AG04450 (cell line): ENCODE measurements around the gene RPL26. TPM values are rescaled to one million over a fixed set of nuclear protein-coding genes. Genes with fewer than 3 reads are reported as not detected.

Experiments used
- CTCF ChIA-PET: fragments of 300-600, 350-600 bp; formaldehyde crosslinking; extraction: SDS; loops from one replicate; lab custom pipeline; 2022; ENCODE audit warnings: antibody characterized with exemption, inconsistent platforms; lab: Charles Lee
- POLR2A ChIA-PET: fragments of 350-600 bp; formaldehyde crosslinking; extraction: SDS; loops from one replicate; lab custom pipeline; 2021; ENCODE audit warnings: antibody characterized with exemption, inconsistent platforms; lab: Yijun Ruan, JAX
- DNase-seq: peaks from one replicate; pipeline ENCODE4 v3.0.0-alpha.2; 2011; ENCODE audit warnings: low read depth, low spot score
- H3K27ac ChIP-seq: one replicate; pipeline ENCODE4 v1.5.1; 2012; ENCODE audit warnings: low read depth, low read length, control low read depth
- H3K27me3 ChIP-seq: one replicate; pipeline ENCODE4 v1.6.0; 2012; ENCODE audit warnings: low read length; ENCODE audit not compliant: control insufficient read depth, insufficient read depth
- H3K4me3 ChIP-seq: 2 replicates; pipeline ENCODE4 v1.5.1; 2011; ENCODE audit warnings: mild to moderate bottlenecking, low read depth, low read length, control low read depth
- H3K9me3 ChIP-seq: 2 replicates; pipeline ENCODE4 v1.5.1; 2012; ENCODE audit warnings: low read length; ENCODE audit not compliant: control insufficient read depth, insufficient read depth
- CTCF ChIP-seq: IDR thresholded peaks from 2 replicates; pipeline ENCODE4 v1.5.1; 2011; ENCODE audit warnings: low read depth, low read length, control low read depth, inconsistent platforms
- polyA plus RNA-seq: library from polyadenylated mRNA; depleted of rRNA; stranded (reverse); fragments of >200 nt; gene quantifications from 2 replicates; pipeline ENCODE4 v1.2.3, GENCODE V29; 2011; rRNA removed
- small RNA-seq: library from RNA; depleted of rRNA; stranded (forward); fragments of <200 nt; gene quantifications from one replicate; pipeline ENCODE3, GENCODE V24; 2012; ENCODE audit warnings: low read depth; ENCODE audit not compliant: insufficient read length

Gene RPL26
- polyA plus RNA-seq, 1 experiment, result 4,830 TPM

- CTCF ChIA-PET, result no interaction called here
- Histone ChIP-seq H3K4me3 (no peak overlapping the region), H3K27ac (no peak overlapping the region), H3K9me3 (no peaks in the 10 kb centered on the region), H3K27me3 (peaks cover 9% of the 10 kb centered on the region)
- POLR2A ChIA-PET, result no interaction called here
- no peak for DNase-seq
- no peak for TF ChIP-seq CTCF
These were observed 50.9 kb downstream of the RPL26 start for GRCh38 chr17:8332128-8332527.

Small RNA genes within 50 kb of the gene (small RNA-seq; reads per million reads assigned to genes)
- gene RF00265, result not detected

Other genes with a start within 250 kb of the RPL26 start
- 3.1 and 5.5 TPM in 2 replicates for gene PER1, start 230.8 kb downstream of the RPL26 start, polyA plus RNA-seq
- 20.8 and 24.3 TPM in 2 replicates for gene VAMP2, start 220.2 kb downstream of the RPL26 start, polyA plus RNA-seq
- gene TMEM107, start 206.8 kb downstream of the RPL26 start, polyA plus RNA-seq, result 8.7 and 9.6 TPM in 2 replicates
- gene BORCS6, start 193.0 kb downstream of the RPL26 start, polyA plus RNA-seq, result 2.3 and 2.7 TPM in 2 replicates
- gene AURKB, start 172.6 kb downstream of the RPL26 start, polyA plus RNA-seq, result 5.9 and 7.7 TPM in 2 replicates
- gene CTC1, start 135.1 kb downstream of the RPL26 start, polyA plus RNA-seq, result 6.1 and 7.3 TPM in 2 replicates
- 14.0 and 18.5 TPM in 2 replicates for gene PFAS, start 133.9 kb downstream of the RPL26 start, polyA plus RNA-seq
- 26.4 and 30.8 TPM in 2 replicates for gene RANGRF, start 94.5 kb downstream of the RPL26 start, polyA plus RNA-seq
- 1.4 and 1.9 TPM in 2 replicates for gene SLC25A35, start 87.8 kb downstream of the RPL26 start, polyA plus RNA-seq
- not detected in 2 replicates for gene ARHGEF15, start 73.0 kb downstream of the RPL26 start, polyA plus RNA-seq
- not detected in 2 replicates for gene ODF4, start 43.4 kb downstream of the RPL26 start, polyA plus RNA-seq
- not detected in 2 replicates for gene RNF222, start 14.6 kb upstream of the RPL26 start, polyA plus RNA-seq
- 65.6 and 74.7 TPM in 2 replicates for gene NDEL1, start 52.7 kb upstream of the RPL26 start, polyA plus RNA-seq
- 98.4 and 103 TPM in 2 replicates for gene MYH10, start 247.5 kb upstream of the RPL26 start, polyA plus RNA-seq